Thyroid gland (tissue), 4 donors: ENCODE data around the gene RAMAC. TPM values are rescaled to one million over a fixed set of nuclear protein-coding genes. Genes with fewer than 3 reads are reported as not detected.

Source experiments
- total RNA-seq, 4 donors: library from RNA; depleted of rRNA; stranded (reverse); fragments of >200 nt; gene quantifications; one replicate each; pipeline ENCODE4 v1.2.3, GENCODE V29; 2016

Gene RAMAC
- total RNA-seq, 4 donors from 2014 or later: 18.7 to 24.0 (median 22.0) TPM

Other genes with a start within 250 kb of the RAMAC start
- gene FSD2, start 180.1 kb upstream of the RAMAC start, total RNA-seq: 1 to 10 TPM in 1 of 4 donors, under 1 TPM in 3; 0.13 to 1.6 (median 0.69) TPM
- gene WHAMM, start 176.6 kb upstream of the RAMAC start, total RNA-seq: 10 to 100 TPM in 3 of 4 donors, 1 to 10 TPM in 1; 8.8 to 12.2 (median 11.8) TPM
- 100 to 1,000 TPM in 2 of 4 donors, 10 to 100 TPM in 2; 89.1 to 211 (median 122) TPM for gene HOMER2, start 33.5 kb upstream of the RAMAC start, total RNA-seq
- gene C15orf40, start 25.4 kb downstream of the RAMAC start, total RNA-seq: 10 to 100 TPM in 3 of 4 donors, 1 to 10 TPM in 1; 9.7 to 31.6 (median 22.4) TPM
- 10 to 100 TPM; 84.7 to 99.3 (median 94.5) TPM for gene BTBD1, start 81.0 kb downstream of the RAMAC start, total RNA-seq
- gene TM6SF1, start 121.4 kb downstream of the RAMAC start, total RNA-seq: 10 to 100 TPM in 3 of 4 donors, 1 to 10 TPM in 1; 7.8 to 19.9 (median 12.8) TPM
- 10 to 100 TPM; 26.8 to 53.2 (median 41.5) TPM for gene HDGFL3, start 221.6 kb downstream of the RAMAC start, total RNA-seq